Spleen (tissue), 7 donors: ENCODE measurements around the gene REG4.

Experiments
- CTCF ChIP-seq, 11 experiments: fragments of 200-600 bp in 7 of 11; fragments of 450-650 bp in 4 of 11; sonication (generic) in 4 of 11; IDR thresholded peaks in 8 of 11; conservative IDR thresholded peaks in 3 of 11; 1 replicate in 7 of 11; 2 replicates in 4 of 11; pipeline versions ENCODE4 v1.4.0 to v1.8.0; 2016 to 2021; ENCODE audit warnings: antibody characterized with exemption in 11 of 11, inconsistent platforms in 4 of 11, mild to moderate bottlenecking in 1 of 11
- POLR2A ChIP-seq, 3 donors: fragments of 450-650 bp; IDR thresholded peaks; one replicate each; pipeline ENCODE4 v1.5.1; 2017; ENCODE audit warnings: antibody characterized with exemption in 3 of 3, mild to moderate bottlenecking in 1 of 3
- donor health status: DM: no; HTN: no; CAD: no; lungs with moderate emphysema.
- donor health status: DM: no; HTN: no; CAD: no.
- donor health status: DM: no; HTN: no; CAD: no.

- no peak for TF ChIP-seq POLR2A (IDR thresholded peaks at IDR 0.05)
- no peak for TF ChIP-seq CTCF (IDR thresholded peaks at IDR 0.05 in 8 of 11, conservative IDR thresholded peaks at IDR 0.05 in 3 of 11)
These were observed 23.5 kb downstream of the REG4 start for GRCh38 chr1:119787776-119788175.
